Measurements from ENCODE around the gene RIN2.

RIN2 gene

DNA sequence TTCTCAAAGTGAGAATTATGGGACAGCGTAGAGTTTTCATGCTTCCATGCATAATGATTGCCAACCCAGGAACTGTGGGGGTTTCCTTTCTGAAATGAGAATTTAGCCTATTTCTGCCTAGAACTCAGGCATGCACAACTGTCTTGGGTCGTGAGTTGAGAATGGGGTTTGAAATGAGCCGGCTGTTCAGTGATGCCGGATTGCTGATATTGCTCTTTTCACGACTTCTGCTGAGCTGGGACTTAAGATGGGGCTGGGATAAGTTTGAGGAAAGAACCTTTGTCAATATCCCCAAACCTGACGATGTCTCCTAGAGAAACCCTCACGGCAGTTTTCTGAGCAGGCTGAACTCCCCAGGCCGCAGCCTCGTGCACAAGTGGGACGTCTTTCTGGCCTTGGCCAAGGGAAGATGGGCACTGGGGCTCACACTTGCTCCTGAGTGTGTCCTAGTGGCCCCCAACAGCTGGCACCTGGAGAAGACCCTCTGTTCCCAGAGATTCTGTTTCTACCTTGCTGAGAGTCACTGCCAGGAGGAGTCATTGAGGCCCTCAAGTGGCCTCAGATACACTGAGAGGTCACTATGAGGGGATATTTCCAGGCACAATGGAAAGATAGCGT, 34.1 kb upstream of the RIN2 start:
- Histone ChIP-seq H3K27me3 (ENCODE audit: control insufficient read depth, insufficient read depth, low read length) (no peaks in the 10 kb centered on the region), H3K4me1 (ENCODE audit: control insufficient read depth, insufficient read depth, low read length) (no peaks in the 10 kb centered on the region), H3K36me3 (ENCODE audit: control insufficient read depth, insufficient read depth, low read length) (no peaks in the 10 kb centered on the region), H3K4me3 (ENCODE audit: low read depth, low read length) (no peak overlapping the region), H3K9ac (ENCODE audit: low read depth, low read length) (no peak overlapping the region), H3K9me3 (ENCODE audit: control insufficient read depth, insufficient read depth, low read length) (no peaks in the 10 kb centered on the region)

DNA sequence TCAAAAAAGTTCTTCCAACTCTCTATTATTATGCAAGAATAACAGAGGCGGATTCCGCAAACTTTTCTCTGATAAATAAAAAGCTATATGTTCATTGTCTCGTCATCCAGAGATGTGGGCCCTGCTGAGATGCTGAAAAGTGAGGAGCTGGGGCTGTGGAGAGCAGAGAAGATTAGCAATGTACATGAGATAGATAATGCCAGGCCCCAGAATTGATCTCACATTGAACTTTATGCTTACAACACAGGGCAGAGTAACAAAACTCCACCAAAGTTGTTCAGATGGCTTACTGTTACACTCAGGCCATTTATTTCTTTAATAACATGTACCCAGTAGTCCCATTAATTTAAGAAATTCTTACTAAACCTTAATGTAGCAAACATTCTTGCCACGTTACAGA, 32.7 kb upstream of the RIN2 start:
- Histone ChIP-seq H3K9ac (ENCODE audit: low read depth, low read length) (no peak overlapping the region), H3K36me3 (ENCODE audit: control insufficient read depth, insufficient read depth, low read length) (no peaks in the 10 kb centered on the region), H3K4me3 (ENCODE audit: low read depth, low read length) (no peak overlapping the region), H3K27me3 (ENCODE audit: control insufficient read depth, insufficient read depth, low read length) (no peaks in the 10 kb centered on the region), H3K4me1 (ENCODE audit: control insufficient read depth, insufficient read depth, low read length) (no peaks in the 10 kb centered on the region), H3K9me3 (ENCODE audit: control insufficient read depth, insufficient read depth, low read length) (no peaks in the 10 kb centered on the region)

DNA sequence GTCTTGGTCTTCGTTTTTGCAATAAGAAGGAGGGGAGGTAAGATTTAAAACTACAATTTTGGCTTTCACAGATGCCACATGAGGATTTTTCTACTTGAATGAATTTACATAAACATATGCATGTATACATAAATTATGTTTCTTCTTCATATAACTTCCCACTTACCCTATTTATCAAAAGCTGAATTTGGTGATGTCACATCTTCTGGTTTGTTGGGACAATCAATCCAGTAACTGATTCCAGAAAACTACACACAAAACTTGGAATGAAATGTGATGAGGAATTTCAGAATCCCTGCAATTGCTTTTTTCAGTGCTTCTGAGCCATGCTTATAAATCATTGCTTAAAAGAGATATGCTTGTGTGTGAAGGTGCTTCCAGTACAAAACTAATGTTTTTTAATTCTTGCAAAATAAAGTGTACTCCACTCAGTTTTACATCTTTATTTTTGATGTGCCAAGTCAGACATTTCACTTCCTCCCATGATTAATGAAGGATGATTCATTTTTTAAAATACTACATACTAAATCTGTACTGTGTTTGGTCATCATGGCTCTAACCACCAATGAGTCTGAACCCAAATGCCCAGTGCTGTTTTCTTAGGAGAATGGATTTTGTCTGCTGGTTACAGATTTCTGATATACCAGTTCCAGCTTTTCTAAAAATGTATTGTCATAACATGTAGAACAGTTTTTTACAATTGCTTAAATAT, 32.1 kb upstream of the RIN2 start:
- H3K36me3 ChIP-seq (ENCODE audit: control insufficient read depth, insufficient read depth, low read length): no peaks in the 10 kb centered on the region
- H3K9me3 ChIP-seq (ENCODE audit: control insufficient read depth, insufficient read depth, low read length): no peaks in the 10 kb centered on the region
- no peaks in the 10 kb centered on the region for H3K27me3 ChIP-seq (ENCODE audit: control insufficient read depth, insufficient read depth, low read length)
- H3K9ac ChIP-seq (ENCODE audit: low read depth, low read length): no peak overlapping the region
- H3K4me1 ChIP-seq (ENCODE audit: control insufficient read depth, insufficient read depth, low read length): no peaks in the 10 kb centered on the region
- H3K4me3 ChIP-seq (ENCODE audit: low read depth, low read length): no peak overlapping the region

DNA sequence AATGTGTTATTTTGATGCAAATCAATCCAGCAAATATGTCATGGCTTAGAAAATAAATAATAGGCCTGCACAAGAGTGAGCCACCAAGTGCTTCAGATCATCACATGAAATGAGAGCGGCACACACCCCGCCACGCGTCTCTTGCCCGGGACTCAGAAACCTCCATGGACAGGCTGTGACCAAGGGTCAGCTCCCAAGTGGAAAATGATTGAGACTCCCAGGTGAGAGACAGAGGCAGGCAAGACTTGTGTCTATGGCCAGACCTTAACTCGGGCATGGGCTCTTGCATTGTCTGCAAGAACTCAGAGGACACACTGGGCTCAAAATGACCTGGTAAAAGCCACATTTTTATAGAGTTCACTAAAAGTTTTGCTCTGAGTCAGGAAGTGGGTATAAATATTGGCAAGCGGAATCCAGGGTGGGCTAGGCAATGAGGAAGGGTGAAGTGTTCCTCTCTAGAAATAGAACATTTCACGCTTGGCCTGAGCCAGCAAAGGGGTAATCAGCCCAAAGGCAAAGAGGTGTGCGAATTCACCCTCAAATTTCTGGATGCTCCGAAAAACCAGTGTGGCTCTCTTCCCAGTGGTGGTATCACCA, 30.7 kb upstream of the RIN2 start:
- no peaks in the 10 kb centered on the region for H3K36me3 ChIP-seq (ENCODE audit: control insufficient read depth, insufficient read depth, low read length)
- no peaks in the 10 kb centered on the region for H3K27me3 ChIP-seq (ENCODE audit: control insufficient read depth, insufficient read depth, low read length)
- H3K9ac ChIP-seq (ENCODE audit: low read depth, low read length): no peak overlapping the region
- no peaks in the 10 kb centered on the region for H3K9me3 ChIP-seq (ENCODE audit: control insufficient read depth, insufficient read depth, low read length)
- no peak overlapping the region for H3K4me3 ChIP-seq (ENCODE audit: low read depth, low read length)
- H3K4me1 ChIP-seq (ENCODE audit: control insufficient read depth, insufficient read depth, low read length): no peaks in the 10 kb centered on the region

DNA sequence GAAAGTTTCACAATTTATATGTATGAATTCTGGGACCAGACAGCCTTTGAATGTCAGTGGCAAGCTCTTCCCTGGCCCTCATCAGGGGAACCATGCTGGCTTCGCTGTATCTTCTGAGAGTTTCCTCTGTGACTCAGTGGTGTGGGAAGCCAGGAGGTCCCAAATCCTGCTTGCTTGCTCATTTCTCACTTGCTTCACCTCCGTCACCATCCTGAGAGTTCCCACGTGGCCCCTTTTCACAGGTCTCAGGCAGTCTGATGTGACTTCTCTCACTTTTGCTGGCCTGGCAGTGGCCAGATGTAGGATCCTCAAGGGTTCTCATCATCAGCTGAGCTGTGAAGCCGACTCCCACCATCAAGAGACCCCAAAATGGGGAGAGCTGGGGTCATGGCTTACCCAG, 28.4 kb upstream of the RIN2 start:
- Histone ChIP-seq H3K4me1 (ENCODE audit: control insufficient read depth, insufficient read depth, low read length) (no peaks in the 10 kb centered on the region), H3K27me3 (ENCODE audit: control insufficient read depth, insufficient read depth, low read length) (no peaks in the 10 kb centered on the region), H3K4me3 (ENCODE audit: low read depth, low read length) (no peak overlapping the region), H3K9ac (ENCODE audit: low read depth, low read length) (no peak overlapping the region), H3K9me3 (ENCODE audit: control insufficient read depth, insufficient read depth, low read length) (no peaks in the 10 kb centered on the region), H3K36me3 (ENCODE audit: control insufficient read depth, insufficient read depth, low read length) (no peaks in the 10 kb centered on the region)

DNA sequence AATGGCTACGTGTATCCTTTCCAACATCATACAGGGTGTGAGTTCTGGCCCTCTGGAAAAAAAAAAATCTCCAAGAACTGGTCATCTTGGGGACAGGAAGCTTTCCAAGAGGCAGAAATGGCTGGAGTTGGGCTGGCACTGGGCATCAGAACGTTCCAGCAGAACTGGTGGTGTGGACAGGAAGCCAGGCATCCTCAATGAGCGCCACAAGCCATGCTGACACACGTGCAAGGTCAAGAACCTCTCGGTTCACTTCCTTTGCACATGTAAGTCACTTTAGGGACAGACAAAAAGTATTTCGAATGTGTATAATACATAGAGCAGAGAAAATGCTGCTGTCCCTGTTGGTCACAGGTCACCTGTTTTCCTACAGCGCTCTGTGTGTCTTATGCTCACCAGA, 27.4 kb upstream of the RIN2 start:
- Histone ChIP-seq H3K27me3 (ENCODE audit: control insufficient read depth, insufficient read depth, low read length) (no peaks in the 10 kb centered on the region), H3K36me3 (ENCODE audit: control insufficient read depth, insufficient read depth, low read length) (no peaks in the 10 kb centered on the region), H3K9ac (ENCODE audit: low read depth, low read length) (no peak overlapping the region), H3K4me1 (ENCODE audit: control insufficient read depth, insufficient read depth, low read length) (no peaks in the 10 kb centered on the region), H3K4me3 (ENCODE audit: low read depth, low read length) (no peak overlapping the region), H3K9me3 (ENCODE audit: control insufficient read depth, insufficient read depth, low read length) (no peaks in the 10 kb centered on the region)

DNA sequence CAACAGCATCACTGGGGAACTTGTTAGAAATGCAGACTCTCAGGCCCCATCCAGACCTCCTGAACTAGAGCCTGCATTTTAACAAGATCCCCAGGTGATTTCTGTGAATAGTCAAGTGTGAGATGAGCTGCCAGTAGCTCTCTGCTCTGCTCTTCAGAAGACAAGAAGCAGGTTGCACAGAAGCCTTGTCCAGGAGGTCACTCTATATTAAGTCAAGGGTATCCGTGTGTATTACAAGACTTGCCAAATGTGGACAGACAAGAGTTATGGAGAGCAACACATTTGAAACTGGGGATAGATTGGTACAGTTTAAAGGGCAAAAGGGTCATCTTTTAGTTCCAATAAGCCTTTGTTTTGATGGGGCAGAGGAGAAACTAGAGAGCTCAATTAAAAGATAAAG, 23.2 kb upstream of the RIN2 start:
- H3K27me3 ChIP-seq (ENCODE audit: control insufficient read depth, insufficient read depth, low read length): no peaks in the 10 kb centered on the region
- no peak overlapping the region for H3K4me3 ChIP-seq (ENCODE audit: low read depth, low read length)
- no peak overlapping the region for H3K9ac ChIP-seq (ENCODE audit: low read depth, low read length)
- no peaks in the 10 kb centered on the region for H3K9me3 ChIP-seq (ENCODE audit: control insufficient read depth, insufficient read depth, low read length)
- no peaks in the 10 kb centered on the region for H3K36me3 ChIP-seq (ENCODE audit: control insufficient read depth, insufficient read depth, low read length)
- H3K4me1 ChIP-seq (ENCODE audit: control insufficient read depth, insufficient read depth, low read length): no peaks in the 10 kb centered on the region

DNA sequence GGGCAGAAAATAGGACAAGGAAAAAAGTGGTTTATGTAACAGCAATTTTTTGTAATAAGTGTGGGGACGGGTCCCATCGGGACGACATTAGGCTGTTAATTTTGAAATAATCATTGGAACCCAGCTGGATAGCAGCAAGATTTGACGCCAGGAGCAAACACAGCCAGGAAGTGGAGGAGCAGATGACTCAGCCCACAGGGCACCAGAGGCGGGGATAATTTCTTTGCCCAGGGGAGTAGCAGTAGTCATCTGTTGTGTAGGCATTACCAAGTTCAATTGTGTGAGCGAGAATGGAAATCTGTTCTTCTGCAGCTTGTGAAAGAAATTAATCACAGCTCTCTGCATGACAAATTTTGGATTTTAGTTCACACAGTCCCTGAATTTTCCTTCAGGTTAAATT, 22.6 kb upstream of the RIN2 start:
- no peak overlapping the region for H3K9ac ChIP-seq (ENCODE audit: low read depth, low read length)
- H3K9me3 ChIP-seq (ENCODE audit: control insufficient read depth, insufficient read depth, low read length): no peaks in the 10 kb centered on the region
- no peak overlapping the region for H3K4me3 ChIP-seq (ENCODE audit: low read depth, low read length)
- no peaks in the 10 kb centered on the region for H3K36me3 ChIP-seq (ENCODE audit: control insufficient read depth, insufficient read depth, low read length)
- H3K27me3 ChIP-seq (ENCODE audit: control insufficient read depth, insufficient read depth, low read length): no peaks in the 10 kb centered on the region
- no peaks in the 10 kb centered on the region for H3K4me1 ChIP-seq (ENCODE audit: control insufficient read depth, insufficient read depth, low read length)

DNA sequence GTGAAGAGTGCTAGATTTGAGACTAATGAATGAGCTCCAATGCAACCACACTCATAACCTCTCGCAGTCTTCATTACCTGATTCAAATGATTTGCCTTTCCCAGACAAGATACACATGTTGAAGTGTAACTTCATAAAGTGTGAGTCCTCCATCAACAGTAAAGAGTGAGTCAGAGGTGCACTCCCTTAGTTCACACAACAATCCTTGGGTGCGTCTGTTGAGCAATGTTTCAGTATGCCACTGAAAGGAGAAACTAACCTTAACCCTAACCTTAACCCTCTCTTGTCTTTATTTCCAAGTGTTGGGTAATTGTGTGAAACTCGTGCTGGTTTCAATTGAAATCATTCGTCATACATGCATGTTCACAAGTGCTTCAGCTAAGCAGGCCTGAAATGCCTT, 21.0 kb upstream of the RIN2 start:
- Histone ChIP-seq H3K4me3 (ENCODE audit: low read depth, low read length) (no peak overlapping the region), H3K9me3 (ENCODE audit: control insufficient read depth, insufficient read depth, low read length) (no peaks in the 10 kb centered on the region), H3K4me1 (ENCODE audit: control insufficient read depth, insufficient read depth, low read length) (no peaks in the 10 kb centered on the region), H3K36me3 (ENCODE audit: control insufficient read depth, insufficient read depth, low read length) (no peaks in the 10 kb centered on the region), H3K27me3 (ENCODE audit: control insufficient read depth, insufficient read depth, low read length) (no peaks in the 10 kb centered on the region), H3K9ac (ENCODE audit: low read depth, low read length) (no peak overlapping the region)

DNA sequence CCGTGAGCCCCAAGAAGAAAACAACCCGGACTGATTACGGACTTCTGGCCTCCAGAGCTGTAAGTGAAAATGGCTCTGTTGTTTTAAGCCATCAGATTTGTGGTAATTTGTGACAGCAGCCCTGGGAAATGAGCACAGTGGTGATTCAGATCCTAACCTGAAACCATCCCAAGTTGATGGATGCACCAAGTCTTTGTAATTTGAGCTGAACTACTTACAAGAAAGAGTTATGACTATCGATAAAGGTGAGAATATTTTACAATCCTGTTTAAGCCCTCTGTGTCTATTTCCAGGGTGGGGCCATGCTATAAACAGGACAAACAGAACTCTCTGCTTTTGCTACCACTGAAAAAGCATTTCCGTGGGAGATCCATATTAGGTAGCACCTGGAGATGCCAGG, 19.1 kb upstream of the RIN2 start:
- H3K4me3 ChIP-seq (ENCODE audit: low read depth, low read length): no peak overlapping the region
- H3K9ac ChIP-seq (ENCODE audit: low read depth, low read length): no peak overlapping the region
- no peaks in the 10 kb centered on the region for H3K27me3 ChIP-seq (ENCODE audit: control insufficient read depth, insufficient read depth, low read length)
- H3K9me3 ChIP-seq (ENCODE audit: control insufficient read depth, insufficient read depth, low read length): no peaks in the 10 kb centered on the region
- no peaks in the 10 kb centered on the region for H3K36me3 ChIP-seq (ENCODE audit: control insufficient read depth, insufficient read depth, low read length)
- no peaks in the 10 kb centered on the region for H3K4me1 ChIP-seq (ENCODE audit: control insufficient read depth, insufficient read depth, low read length)

DNA sequence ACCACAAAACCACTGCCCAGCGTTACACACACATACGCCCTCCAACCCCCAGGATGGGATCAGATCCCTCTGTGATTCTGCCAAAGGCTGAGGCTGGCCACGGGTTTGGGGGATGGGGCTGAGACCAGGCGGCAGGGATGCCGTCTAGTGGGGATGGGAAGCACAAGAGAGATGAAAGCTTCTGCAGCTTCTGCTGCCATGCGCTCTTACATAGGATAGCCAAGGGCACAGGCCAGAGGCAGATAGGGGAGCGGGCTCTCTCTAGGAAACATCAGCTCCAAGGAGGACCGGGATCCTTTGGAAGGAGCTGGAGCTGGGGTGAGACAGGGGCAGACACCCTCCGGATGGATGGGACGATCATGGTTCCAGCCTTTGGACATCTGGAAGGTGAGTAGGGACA, 18.7 kb upstream of the RIN2 start:
- Histone ChIP-seq H3K4me3 (ENCODE audit: low read depth, low read length) (no peak overlapping the region), H3K9me3 (ENCODE audit: control insufficient read depth, insufficient read depth, low read length) (no peaks in the 10 kb centered on the region), H3K9ac (ENCODE audit: low read depth, low read length) (no peak overlapping the region), H3K36me3 (ENCODE audit: control insufficient read depth, insufficient read depth, low read length) (no peaks in the 10 kb centered on the region), H3K27me3 (ENCODE audit: control insufficient read depth, insufficient read depth, low read length) (no peaks in the 10 kb centered on the region), H3K4me1 (ENCODE audit: control insufficient read depth, insufficient read depth, low read length) (no peaks in the 10 kb centered on the region)

DNA sequence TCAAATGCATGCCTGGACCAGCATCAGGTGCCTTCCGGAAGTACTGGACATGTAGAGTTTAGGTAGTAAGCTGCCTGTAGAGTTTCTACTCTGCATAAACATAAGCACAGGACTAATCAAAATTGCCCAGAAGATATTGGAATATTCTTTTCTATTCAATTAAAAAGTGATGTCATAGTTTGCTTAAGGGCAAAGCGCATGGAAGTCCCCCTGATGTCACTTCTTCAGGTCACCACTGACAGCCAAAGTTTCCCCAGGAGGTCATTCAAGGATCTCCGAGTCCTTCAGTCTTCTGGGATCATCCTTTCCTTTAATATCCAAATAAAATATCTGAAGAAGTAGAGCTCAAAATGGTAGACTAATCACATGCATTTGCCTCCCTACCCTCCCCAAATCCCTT, 17.5 kb upstream of the RIN2 start:
- H3K4me1 ChIP-seq (ENCODE audit: control insufficient read depth, insufficient read depth, low read length): no peaks in the 10 kb centered on the region
- H3K4me3 ChIP-seq (ENCODE audit: low read depth, low read length): no peak overlapping the region
- H3K36me3 ChIP-seq (ENCODE audit: control insufficient read depth, insufficient read depth, low read length): no peaks in the 10 kb centered on the region
- H3K27me3 ChIP-seq (ENCODE audit: control insufficient read depth, insufficient read depth, low read length): no peaks in the 10 kb centered on the region
- no peaks in the 10 kb centered on the region for H3K9me3 ChIP-seq (ENCODE audit: control insufficient read depth, insufficient read depth, low read length)
- no peak overlapping the region for H3K9ac ChIP-seq (ENCODE audit: low read depth, low read length)
